ENCODE data around the gene MANF.
A peak's percentile ranks its signal among the peaks of the same experiment; 100 is the strongest.
"Not testable (repeated sequence)": the region's sequence is repeated elsewhere in the genome, so short reads cannot be mapped to it uniquely, and the experiment has no call there.

MANF gene

GRCh38 chr3:51380601-51381332, 4.3 kb upstream of the MANF start:
- no peaks in the 10 kb centered on the region for H3K9me3 ChIP-seq (ENCODE audit: control insufficient read depth in 5 of 5, low read length in 5 of 5)
- no peak overlapping the region for H3K9ac ChIP-seq (ENCODE audit: low read length in 5 of 5)
- H3K4me3 ChIP-seq (ENCODE audit: low read depth in 1 of 5, low read length in 5 of 5), result no peak overlapping the region
- peaks cover 2 to 15% (median 14%) of the 10 kb centered on the region in 5 donors for H3K4me1 ChIP-seq (ENCODE audit: control insufficient read depth in 5 of 5, insufficient read depth in 5 of 5, low read length in 5 of 5)
- no peaks in the 10 kb centered on the region for H3K36me3 ChIP-seq (ENCODE audit: control insufficient read depth in 5 of 5, insufficient read depth in 5 of 5, low read length in 5 of 5)
- H3K27ac ChIP-seq (ENCODE audit: low read depth, low read length), result no peak overlapping the region
- H3K27me3 ChIP-seq (ENCODE audit: control insufficient read depth in 5 of 5, insufficient read depth in 4 of 5, low read length in 5 of 5), result peaks cover 0 to 4% (median 0%) of the 10 kb centered on the region in 5 donors

- H3K27me3 ChIP-seq (ENCODE audit: control insufficient read depth in 5 of 5, insufficient read depth in 4 of 5, low read length in 5 of 5), result peaks cover 0 to 3% (median 0%) of the 10 kb centered on the region in 5 donors
These were observed 3.8 kb upstream of the MANF start for GRCh38 chr3:51381333-51381705.

GRCh38 chr3:51382076-51382745, 2.9 kb upstream of the MANF start:
- H3K36me3 ChIP-seq (ENCODE audit: control insufficient read depth in 5 of 5, insufficient read depth in 5 of 5, low read length in 5 of 5), result peaks cover 0 to 4% (median 0%) of the 10 kb centered on the region in 5 donors
- peaks cover 5 to 30% (median 26%) of the 10 kb centered on the region in 5 donors for H3K4me1 ChIP-seq (ENCODE audit: control insufficient read depth in 5 of 5, insufficient read depth in 5 of 5, low read length in 5 of 5)
- H3K27ac ChIP-seq (ENCODE audit: low read depth, low read length), result no peak overlapping the region
- H3K4me3 ChIP-seq (ENCODE audit: low read depth in 1 of 5, low read length in 5 of 5), result no peak overlapping the region
- no peak overlapping the region for H3K9ac ChIP-seq (ENCODE audit: low read length in 5 of 5)
- peaks cover 0 to 3% (median 0%) of the 10 kb centered on the region in 5 donors for H3K27me3 ChIP-seq (ENCODE audit: control insufficient read depth in 5 of 5, insufficient read depth in 4 of 5, low read length in 5 of 5)
- H3K9me3 ChIP-seq (ENCODE audit: control insufficient read depth in 5 of 5, low read length in 5 of 5), result no peaks in the 10 kb centered on the region

More at GRCh38 chr3:51381333-51381705, 3.8 kb upstream of the MANF start:
- Histone ChIP-seq H3K9me3 (ENCODE audit: control insufficient read depth in 5 of 5, low read length in 5 of 5) (no peaks in the 10 kb centered on the region), H3K27ac (ENCODE audit: low read depth, low read length) (no peak overlapping the region), H3K4me3 (ENCODE audit: low read depth in 1 of 5, low read length in 5 of 5) (no peak overlapping the region), H3K9ac (ENCODE audit: low read length in 5 of 5) (no peak overlapping the region), H3K36me3 (ENCODE audit: control insufficient read depth in 5 of 5, insufficient read depth in 5 of 5, low read length in 5 of 5) (peaks cover 0 to under 1% (median 0%) of the 10 kb centered on the region in 5 donors), H3K4me1 (ENCODE audit: control insufficient read depth in 5 of 5, insufficient read depth in 5 of 5, low read length in 5 of 5) (peaks cover 2 to 21% (median 19%) of the 10 kb centered on the region in 5 donors)

- no peak overlapping the region for H3K4me3 ChIP-seq (ENCODE audit: low read depth in 1 of 5, low read length in 5 of 5)
- H3K27me3 ChIP-seq (ENCODE audit: control insufficient read depth in 5 of 5, insufficient read depth in 4 of 5, low read length in 5 of 5), result no peaks in the 10 kb centered on the region
- H3K36me3 ChIP-seq (ENCODE audit: control insufficient read depth in 5 of 5, insufficient read depth in 5 of 5, low read length in 5 of 5), result peaks cover 0 to 12% (median 7%) of the 10 kb centered on the region in 5 donors
- H3K4me1 ChIP-seq (ENCODE audit: control insufficient read depth in 5 of 5, insufficient read depth in 5 of 5, low read length in 5 of 5), result peaks cover 5 to 35% (median 29%) of the 10 kb centered on the region in 5 donors
- no peak overlapping the region for H3K27ac ChIP-seq (ENCODE audit: low read depth, low read length)
- no peaks in the 10 kb centered on the region for H3K9me3 ChIP-seq (ENCODE audit: control insufficient read depth in 5 of 5, low read length in 5 of 5)
- no peak overlapping the region for H3K9ac ChIP-seq (ENCODE audit: low read length in 5 of 5)
These were observed 2.0 kb upstream of the MANF start for GRCh38 chr3:51382947-51383578.

GRCh38 chr3:51384055-51384725, 901 bp upstream of the MANF start:
- Histone ChIP-seq H3K4me1 (ENCODE audit: control insufficient read depth in 5 of 5, insufficient read depth in 5 of 5, low read length in 5 of 5) (peaks cover 5 to 36% (median 29%) of the 10 kb centered on the region in 5 donors), H3K9ac (ENCODE audit: low read length in 5 of 5) (peak overlapping the region; percentile 92 to 98 (median 97)), H3K27ac (ENCODE audit: low read depth, low read length) (peak overlapping the region; percentile 95), H3K27me3 (ENCODE audit: control insufficient read depth in 5 of 5, insufficient read depth in 4 of 5, low read length in 5 of 5) (no peaks in the 10 kb centered on the region), H3K9me3 (ENCODE audit: control insufficient read depth in 5 of 5, low read length in 5 of 5) (no peaks in the 10 kb centered on the region), H3K4me3 (ENCODE audit: low read depth in 1 of 5, low read length in 5 of 5) (peak overlapping the region; percentile 87 to 97 (median 96)), H3K36me3 (ENCODE audit: control insufficient read depth in 5 of 5, insufficient read depth in 5 of 5, low read length in 5 of 5) (peaks cover 0 to 23% (median 17%) of the 10 kb centered on the region in 5 donors)

GRCh38 chr3:51385621-51386091, 565 bp downstream of the MANF start:
- Histone ChIP-seq H3K27me3 (ENCODE audit: control insufficient read depth in 5 of 5, insufficient read depth in 4 of 5, low read length in 5 of 5) (no peaks in the 10 kb centered on the region), H3K4me3 (ENCODE audit: low read depth in 1 of 5, low read length in 5 of 5) (peak overlapping the region; percentile 71 to 97 (median 92)), H3K4me1 (ENCODE audit: control insufficient read depth in 5 of 5, insufficient read depth in 5 of 5, low read length in 5 of 5) (peaks cover 7 to 47% (median 36%) of the 10 kb centered on the region in 5 donors), H3K36me3 (ENCODE audit: control insufficient read depth in 5 of 5, insufficient read depth in 5 of 5, low read length in 5 of 5) (peaks cover 0 to 29% (median 17%) of the 10 kb centered on the region in 5 donors), H3K9ac (ENCODE audit: low read length in 5 of 5) (peak overlapping the region; percentile 63 to 88 (median 78)), H3K9me3 (ENCODE audit: control insufficient read depth in 5 of 5, low read length in 5 of 5) (no peaks in the 10 kb centered on the region), H3K27ac (ENCODE audit: low read depth, low read length) (peak overlapping the region; percentile 95)

- H3K27me3 ChIP-seq (ENCODE audit: control insufficient read depth in 5 of 5, insufficient read depth in 4 of 5, low read length in 5 of 5), result no peaks in the 10 kb centered on the region
- H3K4me3 ChIP-seq (ENCODE audit: low read depth in 1 of 5, low read length in 5 of 5), result peak overlapping the region; percentile 71 to 97 (median 92)
- H3K4me1 ChIP-seq (ENCODE audit: control insufficient read depth in 5 of 5, insufficient read depth in 5 of 5, low read length in 5 of 5), result peaks cover 9 to 50% (median 39%) of the 10 kb centered on the region in 5 donors
- H3K27ac ChIP-seq (ENCODE audit: low read depth, low read length), result peak overlapping the region; percentile 95
- peaks cover 0 to 29% (median 17%) of the 10 kb centered on the region in 5 donors for H3K36me3 ChIP-seq (ENCODE audit: control insufficient read depth in 5 of 5, insufficient read depth in 5 of 5, low read length in 5 of 5)
- H3K9ac ChIP-seq (ENCODE audit: low read length in 5 of 5), result peak overlapping the region; percentile 39 to 88 (median 78)
- no peaks in the 10 kb centered on the region for H3K9me3 ChIP-seq (ENCODE audit: control insufficient read depth in 5 of 5, low read length in 5 of 5)
These were observed 1.2 kb downstream of the MANF start for GRCh38 chr3:51386159-51386851.

- no peak overlapping the region for H3K4me3 ChIP-seq (ENCODE audit: low read depth in 1 of 5, low read length in 5 of 5)
- H3K9ac ChIP-seq (ENCODE audit: low read length in 5 of 5), result peak overlapping the region in 2 of 5 donors; percentile 78 to 88
- peaks cover 0 to 29% (median 17%) of the 10 kb centered on the region in 5 donors for H3K36me3 ChIP-seq (ENCODE audit: control insufficient read depth in 5 of 5, insufficient read depth in 5 of 5, low read length in 5 of 5)
- H3K9me3 ChIP-seq (ENCODE audit: control insufficient read depth in 5 of 5, low read length in 5 of 5), result no peaks in the 10 kb centered on the region
- H3K27me3 ChIP-seq (ENCODE audit: control insufficient read depth in 5 of 5, insufficient read depth in 4 of 5, low read length in 5 of 5), result no peaks in the 10 kb centered on the region
- H3K27ac ChIP-seq (ENCODE audit: low read depth, low read length), result no peak overlapping the region
- peaks cover 9 to 52% (median 41%) of the 10 kb centered on the region in 5 donors for H3K4me1 ChIP-seq (ENCODE audit: control insufficient read depth in 5 of 5, insufficient read depth in 5 of 5, low read length in 5 of 5)
These were observed 1.8 kb downstream of the MANF start for GRCh38 chr3:51386852-51387229.

GRCh38 chr3:51387281-51387680, 2.2 kb downstream of the MANF start:
- H3K36me3 ChIP-seq (ENCODE audit: control insufficient read depth in 5 of 5, insufficient read depth in 5 of 5, low read length in 5 of 5), result peaks cover 0 to 30% (median 17%) of the 10 kb centered on the region in 5 donors
- not testable (repeated sequence) for H3K4me3 ChIP-seq (ENCODE audit: low read depth in 1 of 5, low read length in 5 of 5); H3K9me3 ChIP-seq (ENCODE audit: control insufficient read depth in 5 of 5, low read length in 5 of 5); H3K27me3 ChIP-seq (ENCODE audit: control insufficient read depth in 5 of 5, insufficient read depth in 4 of 5, low read length in 5 of 5); H3K9ac ChIP-seq (ENCODE audit: low read length in 5 of 5); H3K27ac ChIP-seq (ENCODE audit: low read depth, low read length)
- peaks cover 9 to 56% (median 45%) of the 10 kb centered on the region in 5 donors for H3K4me1 ChIP-seq (ENCODE audit: control insufficient read depth in 5 of 5, insufficient read depth in 5 of 5, low read length in 5 of 5)

Measured in subcutaneous abdominal adipose tissue (tissue), 5 donors.